ENCODE measurements around the gene ANKDD1B. TPM values are rescaled to one million over a fixed set of nuclear protein-coding genes. Genes with fewer than 3 reads are reported as not detected.

Gene ANKDD1B
- total RNA-seq, 1 experiment from 2014 or later: not detected

DNA sequence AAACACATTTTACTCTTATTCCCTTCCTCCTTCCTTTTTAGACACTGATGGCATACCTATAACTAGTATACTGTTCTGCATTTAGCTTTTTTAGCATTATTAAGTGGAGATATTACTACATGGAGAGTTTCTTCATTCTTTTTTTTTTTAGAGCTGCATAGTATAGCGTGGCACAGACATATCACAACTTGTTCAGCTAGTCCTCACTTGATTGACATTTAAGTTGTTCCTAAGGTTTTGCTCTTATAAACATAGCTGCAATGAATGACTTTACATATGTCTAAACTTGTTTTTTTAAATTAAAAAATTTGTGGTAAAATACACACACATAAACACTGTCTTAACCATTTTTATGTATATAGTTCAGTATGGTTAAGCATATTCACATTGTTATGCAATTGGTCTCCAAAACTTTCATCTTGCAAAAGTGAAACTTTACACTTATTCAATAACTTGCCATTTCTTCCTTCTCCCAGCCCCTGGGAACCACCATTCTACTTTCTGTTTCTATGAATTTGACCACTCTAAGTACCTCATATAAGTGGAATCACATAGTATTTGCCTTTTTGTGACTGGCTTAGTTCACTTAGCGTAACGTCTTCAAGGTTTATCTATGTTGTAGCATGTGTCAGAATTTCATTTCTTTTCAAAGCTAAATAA lies 48.7 kb downstream of the ANKDD1B start:
- no peak for DNase-seq (ENCODE audit: extremely low read depth, low read depth)

DNA sequence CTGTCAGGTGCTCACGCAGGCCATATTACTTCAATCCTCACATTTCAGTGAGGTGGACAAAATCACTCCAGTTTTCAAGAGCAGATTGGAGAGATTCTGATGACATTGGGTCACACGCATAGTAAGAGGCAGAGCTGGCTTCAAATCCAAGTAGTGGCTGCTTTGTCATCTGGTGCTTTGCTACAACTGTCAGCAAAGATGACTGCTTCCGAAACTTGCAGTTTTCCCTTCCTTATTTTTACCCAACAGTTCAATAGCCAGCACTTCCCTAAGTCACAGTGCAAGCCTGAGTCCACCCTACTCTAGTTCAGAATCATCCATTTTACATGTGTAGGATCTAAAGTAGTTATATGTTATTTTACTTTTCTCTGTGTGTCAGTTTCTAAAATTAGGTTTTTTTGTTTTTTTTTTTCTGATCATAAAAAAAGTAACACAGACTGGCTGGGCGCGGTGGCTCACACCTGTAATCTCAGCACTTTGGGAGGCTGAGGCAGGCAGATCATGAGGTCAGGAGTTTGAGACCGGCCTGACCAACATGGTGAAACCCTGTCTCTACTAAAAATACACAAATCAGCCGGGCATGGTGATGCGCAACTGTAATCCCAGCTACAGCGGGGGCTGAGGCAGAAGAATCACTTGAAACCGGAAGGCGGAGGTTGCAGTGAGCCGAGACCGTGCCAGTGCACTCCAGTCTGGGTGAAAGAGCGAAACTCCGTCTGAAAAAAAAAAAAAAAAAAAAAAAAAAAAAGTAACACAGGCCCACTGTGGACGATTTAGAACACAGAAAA lies 49.6 kb downstream of the ANKDD1B start:
- DNase-seq (ENCODE audit: extremely low read depth, low read depth): no peak

DNA sequence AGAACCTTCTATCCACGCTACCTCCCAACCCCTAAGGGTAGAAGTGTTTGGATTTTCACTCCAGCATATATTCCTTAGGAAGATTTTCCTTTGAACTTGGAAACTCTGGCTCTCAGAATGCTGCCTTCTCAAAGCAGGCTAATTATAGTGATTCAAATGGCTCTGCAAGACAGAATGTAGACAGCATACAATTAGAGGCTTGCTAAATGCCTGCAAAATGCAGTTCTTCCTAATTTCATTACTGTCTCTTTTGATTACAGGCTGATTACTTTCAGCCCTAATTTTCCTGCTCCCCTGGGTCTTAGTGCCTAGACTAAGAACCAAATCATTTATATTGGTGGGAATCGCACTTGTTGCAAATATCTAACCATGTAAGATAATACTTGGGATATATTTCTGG lies 50.8 kb downstream of the ANKDD1B start:
- DNase-seq (ENCODE audit: extremely low read depth, low read depth): no peak

DNA sequence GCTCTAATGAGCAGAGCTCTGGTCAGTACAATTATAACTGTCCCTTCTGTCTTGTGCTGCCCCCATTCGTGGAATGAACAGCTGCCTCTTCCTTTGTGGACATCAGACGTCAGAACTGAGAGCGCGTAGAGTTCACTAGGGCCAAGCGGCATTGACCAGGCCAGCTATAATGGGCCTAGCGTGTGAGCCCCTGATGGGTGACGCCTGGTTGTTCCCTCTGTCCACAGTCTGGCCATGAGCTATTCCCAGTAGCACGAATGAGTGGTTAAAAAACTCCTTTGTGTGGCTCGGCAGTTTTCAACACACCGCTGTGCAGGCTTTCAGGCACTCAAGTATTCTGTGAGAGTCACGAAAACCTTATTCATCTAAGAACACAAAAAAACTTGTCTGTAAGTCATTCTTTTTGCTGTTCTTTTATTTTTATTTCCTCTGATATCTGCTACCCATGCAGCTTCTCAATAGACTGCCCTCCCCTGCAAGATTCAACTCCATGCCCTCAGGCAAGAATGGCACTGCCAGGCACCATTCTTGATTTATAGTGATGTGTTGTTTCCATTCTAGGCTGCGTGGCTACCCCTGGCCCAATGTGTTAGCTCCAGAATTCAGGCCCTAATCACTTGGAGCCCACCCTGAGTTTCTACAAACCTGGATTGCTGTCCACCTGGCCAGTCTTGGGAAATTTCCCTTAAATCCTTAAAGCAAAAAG lies 52.5 kb downstream of the ANKDD1B start:
- no peak for DNase-seq (ENCODE audit: extremely low read depth, low read depth)

DNA sequence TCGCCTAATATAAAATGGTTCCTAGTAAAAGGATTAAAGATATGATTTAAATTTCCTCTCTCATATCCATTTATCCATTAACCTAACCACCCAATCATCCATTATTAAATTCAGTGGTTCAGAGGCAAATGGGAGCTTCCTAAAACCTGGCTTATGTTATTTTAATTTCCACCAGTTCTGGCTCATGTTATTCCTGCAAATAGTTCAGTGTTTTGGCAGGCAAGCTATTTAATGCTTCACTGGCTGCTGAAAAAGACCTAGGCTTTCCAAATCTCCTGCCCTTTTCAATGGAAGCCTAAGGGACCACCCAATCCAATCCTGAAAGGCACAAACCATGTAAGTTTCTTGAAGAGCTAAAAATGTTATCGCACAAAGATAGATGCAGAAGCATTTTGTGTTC lies 53.7 kb downstream of the ANKDD1B start:
- DNase-seq (ENCODE audit: extremely low read depth, low read depth): no peak

DNA sequence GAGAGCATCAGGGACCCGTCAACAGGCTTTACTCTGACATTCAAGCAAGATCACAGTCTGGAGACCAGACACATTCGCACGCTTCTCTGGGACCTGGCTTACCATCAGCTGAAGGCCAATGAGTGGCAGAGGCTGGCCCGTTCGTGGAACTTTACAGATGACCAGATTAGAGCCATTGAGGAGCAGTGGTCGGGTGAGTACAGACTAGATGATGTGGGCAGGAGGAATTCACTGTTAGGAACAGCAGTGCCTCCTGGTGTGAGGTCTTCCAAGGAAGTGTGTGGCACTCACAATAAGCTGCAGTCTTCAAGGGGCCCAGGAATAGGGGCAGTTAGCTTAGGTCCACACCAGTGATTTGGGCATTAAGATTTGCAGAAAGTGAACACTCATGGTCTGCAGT lies 55.5 kb downstream of the ANKDD1B start:
- no peak for DNase-seq (ENCODE audit: extremely low read depth, low read depth)

DNA sequence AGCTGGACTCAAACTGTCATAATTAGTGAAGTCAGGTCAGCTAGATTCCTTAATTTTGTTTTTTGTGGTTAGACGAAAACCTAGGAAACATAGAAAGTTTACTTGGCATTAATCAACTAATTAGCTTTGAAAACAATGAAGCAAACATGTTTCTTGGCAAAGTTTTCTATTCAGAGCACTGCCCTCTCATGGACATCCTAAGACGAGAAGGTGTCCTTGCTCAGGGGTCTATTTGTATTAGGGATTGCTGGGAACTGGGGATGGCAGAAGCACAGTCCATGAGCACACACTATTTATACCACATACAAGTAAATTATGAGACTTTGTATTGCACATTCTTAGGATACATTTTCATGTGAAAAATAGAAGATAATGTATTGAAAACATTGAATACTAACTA lies 56.3 kb downstream of the ANKDD1B start:
- DNase-seq (ENCODE audit: extremely low read depth, low read depth): no peak

DNA sequence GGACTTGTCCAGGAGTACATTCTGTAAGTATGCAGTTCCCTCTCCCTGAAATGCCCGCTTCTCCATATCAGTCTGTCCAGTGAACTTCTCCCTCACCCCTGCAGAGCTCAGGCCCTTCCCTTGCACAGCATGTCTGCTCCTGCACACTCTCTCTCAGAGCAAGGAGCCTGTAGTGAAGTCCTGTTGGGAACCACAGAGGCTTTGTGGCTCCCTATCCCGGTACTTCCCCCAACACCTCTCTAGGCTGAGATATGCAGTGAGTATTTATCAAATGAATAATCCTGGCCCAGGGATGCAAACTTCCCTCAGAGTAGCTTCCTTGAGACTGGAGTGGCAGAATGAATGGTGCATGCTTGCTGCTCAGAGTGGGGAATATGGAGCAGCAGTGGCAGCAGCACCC lies 57.2 kb downstream of the ANKDD1B start:
- no peak for DNase-seq (ENCODE audit: extremely low read depth, low read depth)

DNA sequence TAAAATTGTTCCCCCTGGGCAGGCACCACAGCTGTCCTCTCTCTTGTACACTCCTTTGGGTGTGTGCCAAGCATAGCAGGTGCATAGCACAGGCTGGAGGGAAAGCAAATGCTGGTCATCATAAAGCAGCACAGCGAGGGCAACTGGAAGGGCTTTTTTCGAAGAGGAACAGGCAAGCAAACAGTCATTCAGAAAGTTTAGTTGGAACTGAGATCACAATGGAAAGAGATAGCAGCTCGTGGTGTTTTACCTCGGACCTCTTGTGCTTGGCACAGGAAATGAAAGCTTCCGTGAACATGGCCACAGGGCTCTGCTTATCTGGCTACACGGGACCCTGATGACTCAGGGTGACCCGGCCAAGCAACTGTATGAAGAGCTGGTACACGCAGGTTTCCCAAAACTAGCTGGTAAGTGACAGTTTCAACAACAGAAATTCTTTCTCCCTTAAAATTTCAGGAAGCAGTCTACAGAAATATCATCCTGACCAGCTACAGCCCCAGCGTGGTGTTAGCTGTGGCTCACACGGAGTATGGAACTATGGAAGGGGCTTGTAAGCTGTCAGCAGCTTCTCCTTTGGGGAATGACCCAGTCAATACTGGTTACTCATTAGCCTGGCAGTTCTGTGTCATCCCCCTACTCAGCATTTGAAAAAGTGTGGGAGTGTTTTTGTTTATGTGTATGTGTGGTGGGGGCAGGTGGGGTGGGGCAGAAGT lies 57.9 kb downstream of the ANKDD1B start:
- no peak for DNase-seq (ENCODE audit: extremely low read depth, low read depth)

DNA sequence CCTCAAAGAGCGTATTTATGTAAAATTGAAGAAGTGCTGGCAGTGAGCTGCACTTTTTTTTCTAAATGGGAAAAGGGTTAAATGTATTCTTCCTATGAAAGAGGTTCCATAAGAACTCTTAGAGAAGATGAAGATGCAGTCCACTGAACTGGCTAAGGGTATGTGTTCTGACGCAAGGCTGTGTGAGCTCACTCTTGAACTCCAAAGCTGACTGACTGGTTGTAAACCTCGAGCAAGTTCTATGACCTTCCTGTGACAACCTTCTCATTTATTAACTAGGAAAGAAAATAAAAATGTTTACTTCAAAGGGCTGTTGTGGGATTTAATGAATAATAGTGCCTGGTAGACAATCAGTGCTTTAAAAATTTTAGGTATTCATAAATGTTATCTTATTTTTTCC lies 59.3 kb downstream of the ANKDD1B start:
- DNase-seq (ENCODE audit: extremely low read depth, low read depth): no peak

DNA sequence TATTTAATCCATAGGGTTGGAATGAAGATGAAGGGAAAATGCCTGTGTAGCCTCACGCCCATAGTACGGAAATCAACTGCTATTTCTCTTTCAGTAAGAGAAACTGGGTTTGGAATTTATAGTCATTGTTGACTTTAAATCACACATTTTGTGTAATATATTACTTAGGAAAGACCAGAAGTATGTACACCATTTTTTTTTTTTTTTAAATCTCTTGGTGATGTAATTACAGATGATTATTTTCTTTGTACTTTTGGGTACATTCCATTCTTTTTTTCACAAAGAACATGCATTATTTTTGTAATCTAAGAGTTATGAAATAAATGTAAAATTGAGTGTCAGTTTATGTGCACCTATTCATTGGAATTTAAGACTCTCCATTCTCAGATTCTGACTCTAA lies 60.3 kb downstream of the ANKDD1B start:
- DNase-seq (ENCODE audit: extremely low read depth, low read depth): no peak

DNA sequence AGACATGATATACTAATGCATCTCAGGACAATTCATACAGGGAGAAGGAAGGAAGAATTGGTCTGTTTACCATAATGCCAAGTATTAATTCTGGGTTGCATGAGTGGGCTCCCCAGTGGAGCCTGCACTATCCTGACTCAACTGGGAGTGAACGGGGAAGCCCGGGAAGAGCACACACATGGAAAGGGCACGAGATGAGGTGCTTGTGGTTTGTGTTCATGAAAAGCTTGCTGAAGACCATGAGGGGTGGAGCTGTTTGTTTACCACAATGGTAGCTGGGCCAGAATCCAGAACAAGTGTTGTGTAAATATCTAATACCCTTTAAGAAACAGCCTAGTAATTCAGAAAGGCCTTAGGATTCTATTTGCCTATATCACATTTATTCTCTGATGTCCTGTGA lies 61.4 kb downstream of the ANKDD1B start:
- no peak for DNase-seq (ENCODE audit: extremely low read depth, low read depth)

DNA sequence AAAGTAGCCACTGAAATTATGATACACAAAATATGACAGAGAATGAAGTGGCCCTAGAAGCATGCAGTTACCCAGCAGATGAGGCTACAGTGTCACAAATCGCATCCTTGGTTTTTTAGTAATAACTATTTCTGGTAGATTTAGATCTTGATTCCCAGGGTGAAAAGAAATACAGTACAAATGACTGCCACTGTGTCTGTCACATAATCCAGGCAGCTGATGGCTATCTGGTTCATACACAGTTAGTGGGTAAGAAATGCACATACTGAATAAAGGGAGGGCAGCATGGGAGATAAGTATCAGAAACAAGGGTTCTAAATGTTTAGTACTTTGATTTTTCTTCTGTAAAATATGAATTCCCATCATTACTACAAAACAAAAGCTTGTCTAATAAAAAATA lies 64.5 kb downstream of the ANKDD1B start:
- DNase-seq (ENCODE audit: extremely low read depth, low read depth): no peak

DNA sequence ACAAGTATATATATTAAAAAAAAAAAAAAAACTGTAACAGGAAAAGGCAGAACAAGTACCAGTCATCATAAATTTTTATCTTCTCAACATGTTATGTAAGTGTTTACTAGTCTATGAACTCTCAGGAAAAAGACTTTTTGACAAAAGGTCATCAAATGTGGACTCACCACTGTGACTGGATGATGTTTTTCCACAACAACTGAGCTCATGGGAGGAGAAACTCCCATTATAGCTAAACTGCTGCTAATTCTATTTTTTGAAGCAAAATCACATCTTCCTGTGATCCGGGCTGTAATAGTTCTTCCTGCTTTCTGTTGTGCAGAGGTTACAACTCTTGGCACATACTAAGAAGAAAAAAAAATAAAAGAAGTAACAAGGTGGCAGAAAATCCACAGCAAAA lies 66.4 kb downstream of the ANKDD1B start:
- no peak for DNase-seq (ENCODE audit: extremely low read depth, low read depth)

DNA sequence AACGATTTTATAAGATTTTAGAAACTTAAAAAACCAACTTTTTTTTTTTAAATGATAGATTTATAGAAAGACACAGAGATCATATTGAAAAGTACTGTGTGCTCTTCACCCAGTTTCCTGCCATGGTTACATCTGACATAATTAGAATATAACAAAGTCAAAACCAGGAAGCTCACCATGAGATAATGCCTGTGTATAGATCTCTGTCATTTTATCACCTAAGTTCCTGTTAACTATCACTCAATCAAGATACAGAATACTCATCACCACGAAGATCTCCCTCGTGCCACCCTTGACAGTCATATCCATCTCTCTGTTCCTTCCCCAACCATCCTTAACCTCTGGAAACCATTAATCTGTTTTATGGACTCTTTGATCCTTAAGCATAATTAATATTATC lies 66.9 kb downstream of the ANKDD1B start:
- no peak for DNase-seq (ENCODE audit: extremely low read depth, low read depth)

DNA sequence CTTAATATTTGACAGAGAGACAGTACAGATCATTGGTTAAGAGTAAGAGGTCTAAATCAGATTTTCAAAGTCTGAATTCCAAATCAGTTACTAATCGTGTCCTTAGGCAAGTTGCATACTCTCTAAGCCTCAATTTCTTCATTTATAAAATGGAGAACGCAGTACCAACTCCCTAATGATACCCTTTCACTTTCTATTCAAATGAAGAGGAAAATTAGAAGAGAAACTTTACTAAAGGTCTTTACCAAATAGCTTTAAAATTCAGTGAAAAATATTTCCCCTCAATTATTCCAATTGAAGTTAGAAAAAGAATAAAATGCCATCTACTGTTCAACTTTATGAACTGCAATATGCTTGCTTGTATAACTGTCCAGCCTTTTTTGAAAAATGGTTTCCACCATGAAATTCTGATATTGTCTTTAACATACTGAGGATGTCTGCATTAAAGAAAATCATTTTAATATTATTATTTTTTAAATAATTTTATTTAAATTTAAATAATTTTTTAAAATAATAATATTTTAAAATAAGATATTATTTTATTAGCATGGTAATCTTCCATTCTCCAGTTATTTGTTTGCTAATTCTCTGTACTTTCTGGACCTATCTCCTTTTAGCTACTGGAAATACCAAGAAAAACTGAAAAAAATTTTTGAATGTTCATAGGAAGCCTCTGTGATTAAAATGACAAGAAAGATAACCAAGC lies 70.0 kb downstream of the ANKDD1B start:
- peak; percentile 27 for DNase-seq (ENCODE audit: extremely low read depth, low read depth)

DNA sequence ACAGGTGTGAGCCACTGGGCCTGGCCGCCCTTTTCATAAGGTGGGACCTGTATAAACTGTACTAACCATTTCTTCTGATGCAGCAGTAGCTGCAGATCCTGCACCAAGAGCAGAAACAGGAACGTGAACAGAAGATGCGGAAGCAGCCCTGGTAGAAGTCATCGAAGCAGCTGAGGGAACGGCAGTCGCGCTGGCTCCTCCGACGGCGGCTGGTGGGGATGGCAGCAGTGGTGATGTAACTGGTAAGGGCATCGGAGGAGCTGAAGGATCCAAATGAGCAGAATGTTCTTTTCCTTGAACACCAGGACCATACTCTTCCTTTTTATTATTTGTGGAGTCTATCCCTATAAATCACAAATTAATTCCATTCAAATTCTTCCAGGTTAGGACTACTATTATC lies 73.9 kb downstream of the ANKDD1B start:
- DNase-seq (ENCODE audit: extremely low read depth, low read depth): no peak

DNA sequence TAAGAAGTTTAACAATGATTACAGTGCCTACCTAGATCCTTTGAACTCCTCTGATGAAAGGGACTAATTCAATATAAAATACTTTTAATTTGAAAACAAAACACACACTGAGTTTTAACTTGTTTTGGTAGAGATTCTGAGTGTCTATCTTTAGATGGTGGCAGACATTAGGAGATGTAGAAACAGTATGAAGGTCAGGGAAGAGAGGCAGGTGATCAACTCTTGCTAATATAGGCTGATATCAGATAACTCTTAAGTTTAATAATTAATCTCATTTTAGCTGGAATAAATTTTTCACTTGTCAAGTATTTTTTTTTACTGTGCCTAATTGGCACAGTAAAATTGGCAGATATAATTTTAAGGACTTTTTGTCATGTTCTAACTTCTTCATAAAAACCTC lies 75.2 kb downstream of the ANKDD1B start:
- DNase-seq (ENCODE audit: extremely low read depth, low read depth): no peak

DNA sequence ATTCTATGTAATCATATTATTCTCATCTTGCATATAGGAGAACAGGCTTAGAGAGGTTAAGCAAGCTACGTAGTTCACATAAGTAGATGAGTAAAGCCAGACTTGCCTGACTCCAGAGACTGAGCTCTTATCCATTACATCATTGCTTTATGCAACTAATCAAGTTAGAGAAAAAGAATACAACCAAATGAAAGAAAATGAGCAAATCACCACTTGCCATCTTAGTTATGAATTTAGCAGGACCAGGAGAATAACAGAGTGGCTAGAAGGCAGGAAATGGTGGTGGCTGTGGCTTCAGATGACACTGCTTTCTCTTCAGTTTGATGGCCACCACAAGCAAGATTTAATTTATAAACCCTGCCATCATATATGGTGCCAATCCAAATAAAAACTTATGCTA lies 79.4 kb downstream of the ANKDD1B start:
- no peak for DNase-seq (ENCODE audit: extremely low read depth, low read depth)

DNA sequence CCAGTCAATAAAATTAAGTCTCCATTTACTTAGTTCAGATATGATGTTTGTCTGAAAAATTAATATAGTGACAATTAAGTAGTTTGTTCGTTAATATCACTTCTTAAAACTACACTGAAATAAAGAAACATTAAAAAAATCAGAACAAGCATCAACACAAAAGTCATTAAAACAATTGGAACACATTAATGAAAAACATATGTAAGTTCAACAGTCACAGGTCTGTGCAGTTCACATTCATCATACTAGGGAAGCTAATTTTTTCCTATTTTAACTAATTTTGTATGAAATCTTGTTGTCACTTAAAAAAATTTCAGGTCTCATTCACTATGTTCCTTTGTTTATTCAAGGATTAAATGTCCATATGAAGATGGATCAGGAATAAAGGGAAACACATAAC lies 83.5 kb downstream of the ANKDD1B start:
- DNase-seq (ENCODE audit: extremely low read depth, low read depth): no peak

Data from NCI-H460 (cell line).